Medulla oblongata (tissue), 1 donor: ENCODE measurements around the gene ADH7.

Experiments
- DNase-seq: peaks from one replicate; pipeline ENCODE4 v3.0.0-alpha.2; 2015; ENCODE audit errors: extremely low spot score

The ADH7 gene

GRCh38 chr4:99435154-99435553 lies at the start of gene ADH7:
ADH7 (minus strand) TSS chr4:99435342; CDS start chr4:99435233, 109 bp downstream.
- no peak for DNase-seq

- no peak for DNase-seq
Measured at GRCh38 chr4:99483636-99484035, 48.5 kb upstream of the ADH7 start.

GRCh38 chr4:99473131-99473530 lies 38.0 kb upstream of the ADH7 start:
- no peak for DNase-seq

GRCh38 chr4:99471896-99472295 lies 36.8 kb upstream of the ADH7 start:
- no peak for DNase-seq

- no peak for DNase-seq
Measured at GRCh38 chr4:99471349-99471748, 36.2 kb upstream of the ADH7 start.

- no peak for DNase-seq
Measured at GRCh38 chr4:99468889-99469288, 33.7 kb upstream of the ADH7 start.

- peak; percentile 40 for DNase-seq
Measured at GRCh38 chr4:99467887-99468286, 32.7 kb upstream of the ADH7 start.

- no peak for DNase-seq
Measured at GRCh38 chr4:99463566-99463965, 28.4 kb upstream of the ADH7 start.

- peak; percentile 90 for DNase-seq
Measured at GRCh38 chr4:99462875-99463464, 27.8 kb upstream of the ADH7 start.

GRCh38 chr4:99461623-99462401 lies 26.7 kb upstream of the ADH7 start:
- DNase-seq, result no peak

- no peak for DNase-seq
Measured at GRCh38 chr4:99459546-99460042, 24.5 kb upstream of the ADH7 start.

- no peak for DNase-seq
Measured at GRCh38 chr4:99458911-99459447, 23.8 kb upstream of the ADH7 start.

- no peak for DNase-seq
Measured at GRCh38 chr4:99457676-99458075, 22.5 kb upstream of the ADH7 start.

- no peak for DNase-seq
Measured at GRCh38 chr4:99457270-99457669, 22.1 kb upstream of the ADH7 start.

- DNase-seq, result no peak
Measured at GRCh38 chr4:99447513-99447912, 12.4 kb upstream of the ADH7 start.

GRCh38 chr4:99447079-99447478 lies 11.9 kb upstream of the ADH7 start:
- peak; percentile 40 for DNase-seq

GRCh38 chr4:99438405-99438780 lies 3.3 kb upstream of the ADH7 start:
- no peak for DNase-seq

GRCh38 chr4:99437723-99438404 lies 2.7 kb upstream of the ADH7 start:
- no peak for DNase-seq

GRCh38 chr4:99436976-99437722 lies 2.0 kb upstream of the ADH7 start:
- no peak for DNase-seq

- no peak for DNase-seq
Measured at GRCh38 chr4:99436462-99436861, 1.3 kb upstream of the ADH7 start.

- DNase-seq, result no peak
Measured at GRCh38 chr4:99430106-99430505, 5.0 kb downstream of the ADH7 start.

- DNase-seq, result no peak
Measured at GRCh38 chr4:99417125-99417524, 18.0 kb downstream of the ADH7 start.
